OCI-M2 (cell line): Measurements from ENCODE around the gene ASH1L.
"Not testable (repeated sequence)": the region's sequence is repeated elsewhere in the genome, so short reads cannot be mapped to it uniquely, and the experiment has no call there.

ENCODE experiments used
- DNase-seq: peaks from one replicate; lab custom pipeline; 2025; ENCODE audit not compliant: unreplicated experiment; lab: John Stamatoyannopoulos, UW

The ASH1L gene

DNA sequence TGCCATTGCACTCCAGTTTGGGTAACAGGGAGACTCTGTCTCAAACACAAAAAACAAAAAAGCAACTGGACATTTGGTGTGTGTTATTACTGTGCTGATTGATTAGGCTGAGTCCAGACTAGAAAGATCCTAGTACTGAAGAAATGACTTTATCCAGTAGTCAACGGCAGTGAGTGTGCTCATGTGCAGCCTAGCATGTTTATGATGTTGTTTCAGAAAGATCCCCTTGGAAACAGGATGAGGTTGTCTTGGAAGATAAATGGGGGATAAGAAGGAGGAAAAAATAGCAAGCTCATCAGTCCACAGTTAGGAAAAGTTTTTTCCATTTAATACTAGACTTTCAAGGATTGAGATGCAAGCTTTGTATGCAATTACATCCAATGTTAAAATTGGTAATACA is 227.6 kb downstream of the ASH1L start:
- no peak for DNase-seq

- no peak for DNase-seq
These were observed 232.5 kb downstream of the ASH1L start for GRCh38 chr1:155329980-155330598.

DNA sequence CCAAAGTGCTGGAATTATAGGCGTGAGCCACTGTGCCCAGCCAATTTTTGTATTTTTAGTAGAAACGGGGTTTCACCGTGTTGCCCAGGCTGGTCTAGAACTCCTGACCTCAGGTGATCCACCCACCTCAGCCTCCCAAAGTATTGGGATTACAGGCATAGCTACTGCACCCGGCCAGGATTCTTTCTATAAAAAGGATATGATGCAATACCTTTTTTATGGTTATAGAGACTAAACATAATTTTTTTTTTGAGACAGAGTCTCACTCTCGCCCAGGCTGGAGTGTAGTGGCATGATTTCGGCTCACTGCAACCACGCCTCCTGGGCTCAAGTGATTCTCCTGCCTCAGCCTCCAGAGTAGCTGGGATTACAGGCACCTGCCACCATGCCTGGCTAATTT is 233.7 kb downstream of the ASH1L start:
- not testable (repeated sequence) for DNase-seq

GRCh38 chr1:155327981-155328380 is 234.6 kb downstream of the ASH1L start:
- DNase-seq: no peak

- no peak for DNase-seq
These were observed 236.0 kb downstream of the ASH1L start for GRCh38 chr1:155326631-155327037.

GRCh38 chr1:155326020-155326526 is 236.5 kb downstream of the ASH1L start:
- no peak for DNase-seq

GRCh38 chr1:155325603-155325893 is 237.1 kb downstream of the ASH1L start:
- DNase-seq: no peak

DNA sequence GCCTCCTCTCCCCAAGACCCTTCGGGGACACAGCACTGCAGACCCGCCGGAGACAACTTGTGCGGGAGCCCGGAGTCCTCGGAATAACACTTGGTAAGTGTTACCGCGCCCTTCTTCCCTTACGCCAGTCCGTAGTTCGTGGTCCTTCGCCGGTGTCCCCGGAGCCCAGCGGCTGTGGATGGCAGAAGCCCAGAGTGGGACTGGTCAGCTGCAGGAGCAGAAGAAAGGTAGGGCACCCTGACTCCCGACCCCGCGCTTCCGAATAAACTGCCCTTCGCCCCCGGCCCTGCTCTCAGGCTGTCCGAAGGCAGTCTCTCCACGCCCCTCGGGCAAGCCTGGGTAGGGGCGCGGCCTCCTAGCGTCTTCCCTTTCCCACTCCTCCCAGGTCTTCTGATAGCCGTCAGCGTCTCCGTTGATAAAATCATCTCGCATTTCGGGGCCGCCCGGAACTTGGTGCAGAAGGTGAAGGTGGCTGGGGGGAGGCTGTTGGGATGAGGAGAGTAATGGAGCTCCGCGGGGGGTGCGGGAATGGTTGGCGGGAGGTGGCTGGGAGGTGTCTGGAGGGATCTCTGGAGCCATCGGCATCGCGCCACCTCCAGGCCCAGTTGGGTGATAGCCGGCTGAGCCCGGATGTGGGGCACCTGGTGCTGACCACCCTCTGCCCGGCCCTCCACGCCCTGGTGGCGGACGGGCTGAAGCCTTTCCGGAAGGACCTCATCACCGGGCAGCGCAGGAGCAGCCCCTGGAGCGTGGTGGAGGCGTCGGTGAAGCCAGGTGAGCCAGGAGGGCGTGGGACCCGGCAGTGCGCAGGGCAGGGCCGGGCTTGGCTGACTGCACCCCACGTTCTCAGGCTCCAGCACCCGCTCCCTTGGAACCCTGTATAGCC is 237.6 kb downstream of the ASH1L start:
- DNase-seq: no peak

GRCh38 chr1:155324037-155324716 is 238.4 kb downstream of the ASH1L start:
- peak; percentile 64 for DNase-seq

- peak; percentile 39 for DNase-seq
These were observed 238.9 kb downstream of the ASH1L start for GRCh38 chr1:155323729-155324036.

DNA sequence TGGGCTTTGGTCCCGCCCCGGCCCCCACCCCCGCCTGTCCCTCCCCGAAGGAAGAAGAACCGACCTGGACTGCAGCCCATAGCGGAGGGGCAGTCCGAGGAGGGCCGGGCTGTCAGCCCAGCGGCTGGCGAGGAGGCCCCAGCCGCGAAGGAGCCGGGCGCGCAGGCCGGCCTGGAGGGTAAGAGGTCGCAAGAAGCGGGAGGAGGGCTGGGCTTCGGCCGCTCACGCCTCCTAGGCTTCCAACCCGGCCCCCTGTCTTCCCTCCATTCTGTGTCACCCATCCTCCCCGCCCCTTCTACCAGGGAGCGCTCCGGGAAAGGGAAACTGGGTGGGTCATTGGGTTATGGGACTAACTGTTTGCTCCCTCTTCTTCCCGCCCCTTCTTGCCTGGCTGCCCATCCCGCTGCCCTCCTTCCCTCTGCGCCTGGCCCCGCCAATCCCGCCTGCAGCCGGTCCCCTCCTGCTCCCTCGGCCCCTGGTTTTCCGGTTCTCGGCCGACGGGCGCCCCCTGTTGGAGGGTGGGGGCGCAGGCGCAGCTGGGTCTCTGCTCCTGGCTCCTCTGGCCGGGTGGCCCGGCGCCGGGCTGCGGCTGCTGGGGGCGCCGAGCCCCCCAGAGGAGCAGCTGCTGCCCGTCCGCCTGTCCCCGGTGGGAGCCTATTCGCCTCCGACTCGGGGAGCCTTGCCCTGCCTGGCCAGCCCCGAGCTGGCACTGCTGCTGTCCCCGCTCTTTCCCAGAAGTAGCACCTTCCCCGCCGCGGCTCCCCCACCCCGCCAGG is 239.5 kb downstream of the ASH1L start:
- DNase-seq: peak; percentile 89

GRCh38 chr1:155322571-155322952 is 240.0 kb downstream of the ASH1L start:
- no peak for DNase-seq

GRCh38 chr1:155321639-155322503 is 240.7 kb downstream of the ASH1L start:
- DNase-seq: no peak

- DNase-seq: no peak
These were observed 241.7 kb downstream of the ASH1L start, which contains the start of gene RUSC1 for GRCh38 chr1:155320661-155321617. Gene RUSC1 (plus strand): TSS chr1:155320894. CDS start chr1:155321774, 880 bp downstream.

DNA sequence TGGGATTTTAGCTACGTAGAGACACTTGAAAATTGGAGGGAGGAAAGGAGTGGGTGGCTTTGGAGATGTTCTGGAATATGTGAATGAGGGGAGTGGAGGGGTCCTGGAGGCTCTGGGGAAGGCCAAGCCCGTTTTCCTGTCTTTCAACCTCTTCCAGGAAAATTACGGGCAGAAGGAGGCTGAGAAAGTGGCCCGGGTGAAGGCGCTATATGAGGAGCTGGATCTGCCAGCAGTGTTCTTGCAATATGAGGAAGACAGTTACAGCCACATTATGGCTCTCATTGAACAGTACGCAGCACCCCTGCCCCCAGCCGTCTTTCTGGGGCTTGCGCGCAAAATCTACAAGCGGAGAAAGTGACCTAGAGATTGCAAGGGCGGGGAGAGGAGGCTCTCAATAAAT is 242.4 kb downstream of the ASH1L start:
- DNase-seq: no peak

DNA sequence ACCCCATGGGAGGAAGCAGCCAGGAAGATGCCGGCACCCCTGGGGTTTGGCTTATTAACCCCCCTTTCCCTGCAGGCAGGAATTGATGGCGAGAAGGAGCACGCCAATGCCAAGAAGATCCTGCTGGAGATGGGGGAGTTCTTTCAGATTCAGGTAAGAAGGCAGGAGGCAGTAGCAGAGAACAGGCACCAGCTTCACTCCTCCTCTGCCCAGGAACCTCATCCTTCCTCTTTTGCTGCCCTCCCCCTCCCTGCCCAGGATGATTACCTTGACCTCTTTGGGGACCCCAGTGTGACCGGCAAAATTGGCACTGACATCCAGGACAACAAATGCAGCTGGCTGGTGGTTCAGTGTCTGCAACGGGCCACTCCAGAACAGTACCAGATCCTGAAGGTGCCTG is 243.1 kb downstream of the ASH1L start:
- no peak for DNase-seq

GRCh38 chr1:155318082-155318481 is 244.5 kb downstream of the ASH1L start:
- DNase-seq: no peak

DNA sequence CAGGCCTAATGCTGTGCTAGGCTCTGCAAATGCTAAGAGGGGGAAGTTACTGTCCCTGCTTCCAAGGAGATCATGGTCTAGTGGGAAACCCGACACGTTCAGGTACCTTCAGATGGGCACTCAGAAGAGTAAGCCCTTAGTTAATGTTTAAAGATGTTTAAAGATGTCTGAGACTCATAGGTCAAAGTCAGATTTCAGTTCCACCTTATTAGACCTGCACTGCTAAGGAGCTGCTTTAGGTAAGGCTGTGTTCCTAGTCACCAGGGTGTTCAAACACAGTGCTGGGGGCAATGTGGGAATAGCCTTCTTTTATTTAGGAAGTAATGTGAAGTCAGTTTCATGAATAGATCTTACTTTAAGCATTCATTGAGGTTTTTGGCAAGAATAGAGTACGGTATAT is 245.7 kb downstream of the ASH1L start:
- DNase-seq: no peak

DNA sequence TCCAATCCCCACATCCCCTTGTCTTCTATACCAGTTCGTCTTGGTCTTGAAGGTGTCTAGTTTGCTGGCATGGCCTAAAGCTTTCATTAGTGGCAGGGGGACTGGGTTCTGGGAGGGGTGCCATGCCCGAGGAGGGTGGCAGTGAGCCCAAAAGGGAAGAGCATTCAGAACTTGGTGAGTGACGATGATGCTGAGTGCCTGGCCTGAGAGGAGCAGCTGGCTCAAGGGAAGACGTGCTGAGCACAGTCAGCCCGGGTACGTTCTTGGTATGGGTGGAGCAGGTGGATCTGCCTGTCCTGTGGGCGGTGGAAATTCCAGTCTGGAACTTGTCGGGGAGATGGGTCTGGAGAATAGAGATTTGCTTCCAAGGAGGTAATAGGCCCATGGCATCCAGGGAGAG is 249.3 kb downstream of the ASH1L start:
- no peak for DNase-seq
